SK-N-SH treated with all-trans-retinoic acid at 6 μM for 48 hours (cell line): ENCODE results near the gene IRF7.

Experiments
- ARNTL ChIP-seq: fragments of 450-650 bp; formaldehyde crosslinking; IDR thresholded peaks from 2 replicates; pipeline ENCODE4 v1.5.0; 2020; ENCODE audit warnings: low read depth, mild to moderate bottlenecking, moderate library complexity, borderline replicate concordance

Gene IRF7

GRCh38 chr11:563066-563811, 52.5 kb downstream of the IRF7 start (continued):
- TF ChIP-seq ARNTL (CRISPR knock-in tag) = no peak
